ENCODE results near the gene CPNE5. TPM values are rescaled to one million over a fixed set of nuclear protein-coding genes. Genes with fewer than 3 reads are reported as not detected.
"Not testable (repeated sequence)": the region's sequence is repeated elsewhere in the genome, so short reads cannot be mapped to it uniquely, and the experiment has no call there.

Gene CPNE5
- total RNA-seq, 6 experiments from 2014 or later = 0.12 to 0.84 (median 0.23) TPM

DNA sequence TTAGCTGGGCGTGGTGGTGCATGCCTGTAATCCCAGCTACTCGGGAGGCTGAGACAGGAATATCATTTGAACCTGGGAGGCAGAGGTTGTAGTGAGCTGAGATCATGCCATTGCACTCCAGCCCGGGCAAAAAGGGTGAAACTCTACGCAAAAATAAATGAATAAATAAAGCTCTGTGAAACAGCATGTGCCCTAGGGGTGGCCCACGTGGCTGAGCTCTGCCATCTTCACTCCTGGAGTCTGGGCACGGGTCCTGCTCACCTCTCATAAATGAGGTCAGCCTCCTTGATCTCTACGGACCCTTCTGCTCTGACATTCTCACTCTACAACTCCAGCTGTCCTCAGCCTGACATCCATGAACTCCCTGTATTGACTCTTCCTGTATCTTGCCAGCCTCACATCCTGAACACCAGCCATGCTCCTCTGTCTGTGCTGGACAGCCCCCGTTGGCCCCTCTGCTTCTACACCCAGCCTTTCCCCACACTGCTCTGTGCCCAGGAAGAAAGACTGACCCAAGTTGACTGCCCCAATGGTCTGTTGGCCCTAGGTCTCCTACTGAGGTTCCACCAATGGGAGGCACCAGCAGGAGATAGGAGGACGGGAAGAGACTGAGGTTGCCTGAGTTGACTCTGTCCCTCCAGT lies 21.9 kb downstream of the CPNE5 start:
- H3K27me3 ChIP-seq = no peaks in the 10 kb centered on the region
- DNase-seq = no peak
- intact Hi-C loops (cut with DNase I) = no loop called here

DNA sequence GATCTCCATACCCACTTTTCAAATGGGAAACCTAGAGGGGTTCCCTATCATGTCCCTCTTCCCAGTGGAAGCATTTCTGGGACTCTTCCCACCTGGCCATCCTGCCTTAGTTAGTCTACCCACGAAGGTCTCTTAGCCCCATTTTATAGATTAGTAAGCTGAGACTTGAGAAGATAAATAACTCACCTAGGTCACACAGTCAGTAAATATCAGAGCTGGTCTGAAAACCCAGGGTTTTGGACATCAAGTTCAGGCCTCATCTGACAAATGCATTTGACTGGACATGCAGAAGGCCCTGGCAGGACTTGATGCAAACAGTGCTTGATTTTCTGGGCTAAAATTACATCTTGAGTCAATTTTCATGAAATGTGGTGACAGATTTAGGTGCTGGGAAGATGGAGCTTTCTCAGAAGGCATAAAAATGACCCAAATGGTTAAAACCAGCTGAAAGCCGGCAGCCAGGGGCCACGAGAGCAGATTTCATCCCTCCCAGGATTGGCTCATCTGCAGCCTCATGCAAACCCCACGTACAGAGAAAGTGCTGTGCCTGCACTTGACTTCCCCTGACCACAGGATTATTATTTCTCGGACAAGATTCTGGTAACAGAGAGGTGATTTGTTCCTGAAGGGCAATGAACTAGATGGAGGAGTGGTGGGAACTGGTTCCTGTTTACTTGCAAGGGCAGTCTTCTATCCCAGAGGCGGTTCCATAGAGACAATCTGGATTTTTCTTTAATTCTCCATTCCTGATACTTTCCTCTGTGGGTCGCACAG lies 23.1 kb downstream of the CPNE5 start:
- WGBS (ENCODE audit: insufficient coverage, low coverage, low lambda C conversion rate, missing lambda C conversion rate) = 59% methylated on average over 3 of the region's 7 CpGs
- TF ChIP-seq, protein P1, sequence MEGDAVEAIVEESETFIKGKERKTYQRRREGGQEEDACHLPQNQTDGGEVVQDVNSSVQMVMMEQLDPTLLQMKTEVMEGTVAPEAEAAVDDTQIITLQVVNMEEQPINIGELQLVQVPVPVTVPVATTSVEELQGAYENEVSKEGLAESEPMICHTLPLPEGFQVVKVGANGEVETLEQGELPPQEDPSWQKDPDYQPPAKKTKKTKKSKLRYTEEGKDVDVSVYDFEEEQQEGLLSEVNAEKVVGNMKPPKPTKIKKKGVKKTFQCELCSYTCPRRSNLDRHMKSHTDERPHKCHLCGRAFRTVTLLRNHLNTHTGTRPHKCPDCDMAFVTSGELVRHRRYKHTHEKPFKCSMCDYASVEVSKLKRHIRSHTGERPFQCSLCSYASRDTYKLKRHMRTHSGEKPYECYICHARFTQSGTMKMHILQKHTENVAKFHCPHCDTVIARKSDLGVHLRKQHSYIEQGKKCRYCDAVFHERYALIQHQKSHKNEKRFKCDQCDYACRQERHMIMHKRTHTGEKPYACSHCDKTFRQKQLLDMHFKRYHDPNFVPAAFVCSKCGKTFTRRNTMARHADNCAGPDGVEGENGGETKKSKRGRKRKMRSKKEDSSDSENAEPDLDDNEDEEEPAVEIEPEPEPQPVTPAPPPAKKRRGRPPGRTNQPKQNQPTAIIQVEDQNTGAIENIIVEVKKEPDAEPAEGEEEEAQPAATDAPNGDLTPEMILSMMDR (IDR thresholded peaks at IDR 0.05) = no peak
- no peak for TF ChIP-seq POLR2A (IDR thresholded peaks at IDR 0.05)
- Histone ChIP-seq H3K27me3 (no peaks in the 10 kb centered on the region), H3K9me3 (no peaks in the 10 kb centered on the region), H3K4me1 (no peaks in the 10 kb centered on the region), H3K4me3 (no peak overlapping the region), H3K27ac (no peak overlapping the region), H3K36me3 (no peaks in the 10 kb centered on the region)
- ATAC-seq (peak in 2 of 4 donors; percentile 31 to 44), DNase-seq (no peak)
- intact Hi-C loops (cut with DNase I) = no loop called here

More for the DNA sequence above, 21.9 kb downstream of the CPNE5 start:
- no peak for ATAC-seq
- H3K4me1 ChIP-seq = no peaks in the 10 kb centered on the region
- no peak for TF ChIP-seq POLR2A (IDR thresholded peaks at IDR 0.05)
- TF ChIP-seq, protein P1 (IDR thresholded peaks at IDR 0.05) = no peak
- no peaks in the 10 kb centered on the region for H3K9me3 ChIP-seq
- WGBS (ENCODE audit: insufficient coverage, low coverage, low lambda C conversion rate, missing lambda C conversion rate) = 92% methylated on average over 4 of the region's 9 CpGs
- no peak overlapping the region for H3K4me3 ChIP-seq
- H3K36me3 ChIP-seq = no peaks in the 10 kb centered on the region
- H3K27ac ChIP-seq = no peak overlapping the region

- Histone ChIP-seq H3K4me1 (no peaks in the 10 kb centered on the region), H3K9me3 (no peaks in the 10 kb centered on the region), H3K27ac (no peak overlapping the region), H3K4me3 (no peak overlapping the region), H3K27me3 (no peaks in the 10 kb centered on the region), H3K36me3 (no peaks in the 10 kb centered on the region)
- 81% methylated on average over 7 of the region's 7 CpGs for WGBS (ENCODE audit: insufficient coverage, low coverage, low lambda C conversion rate, missing lambda C conversion rate)
- TF ChIP-seq, protein P1 (IDR thresholded peaks at IDR 0.05) = no peak
- no peak for TF ChIP-seq POLR2A (IDR thresholded peaks at IDR 0.05)
- ATAC-seq (no peak), DNase-seq (no peak)
- intact Hi-C loops (cut with DNase I) = no loop called here
These were observed 25.0 kb downstream of the CPNE5 start for GRCh38 chr6:36814249-36814648.

DNA sequence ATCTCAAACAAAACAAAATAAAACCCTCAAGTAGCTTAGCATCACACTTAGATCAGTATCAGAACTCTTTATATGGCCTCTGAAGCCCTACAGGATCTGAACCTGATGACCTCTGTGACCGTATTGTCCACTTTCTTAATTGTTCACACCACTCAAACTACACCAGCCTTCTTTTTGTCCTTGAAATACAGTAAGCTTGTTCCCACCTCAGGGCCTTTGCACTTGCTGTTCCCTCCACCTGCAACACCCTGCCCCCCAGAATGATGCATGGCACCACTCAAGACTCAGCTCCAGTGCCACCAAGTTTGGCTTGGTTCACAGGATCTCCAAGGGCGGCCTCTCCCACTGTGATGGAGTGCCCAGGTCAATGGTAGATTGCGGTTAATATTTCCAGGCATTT lies 25.7 kb downstream of the CPNE5 start:
- ATAC-seq (no peak), DNase-seq (no peak)
- 67% methylated on average over 3 of the region's 3 CpGs for WGBS (ENCODE audit: insufficient coverage, low coverage, low lambda C conversion rate, missing lambda C conversion rate)
- Histone ChIP-seq H3K4me1 (no peaks in the 10 kb centered on the region), H3K27me3 (no peaks in the 10 kb centered on the region), H3K36me3 (no peaks in the 10 kb centered on the region), H3K27ac (no peak overlapping the region), H3K9me3 (no peaks in the 10 kb centered on the region), H3K4me3 (no peak overlapping the region)
- intact Hi-C loops (cut with DNase I) = no loop called here
- TF ChIP-seq, protein P1 (IDR thresholded peaks at IDR 0.05) = no peak
- TF ChIP-seq POLR2A (IDR thresholded peaks at IDR 0.05) = no peak

DNA sequence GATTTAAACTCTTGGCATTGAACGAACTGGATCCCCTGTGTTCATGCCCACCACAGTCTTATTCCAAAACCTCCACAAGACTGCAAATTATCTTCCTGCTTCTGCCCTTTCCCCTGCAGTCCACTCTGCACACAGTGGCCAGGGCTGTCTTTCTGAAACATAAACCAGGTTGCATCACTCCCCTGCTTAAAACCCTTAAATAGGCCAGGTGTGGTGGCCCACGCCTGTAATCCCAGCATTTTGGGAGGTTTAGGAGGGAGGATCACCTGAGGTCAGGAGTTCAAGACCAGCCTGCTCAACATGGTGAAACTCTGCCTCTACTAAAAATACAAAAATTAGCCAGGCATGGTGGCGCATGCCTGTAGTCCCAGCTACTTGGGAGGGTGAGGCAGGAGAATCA lies 26.2 kb downstream of the CPNE5 start:
- H3K9me3 ChIP-seq; H3K36me3 ChIP-seq; H3K4me3 ChIP-seq; ATAC-seq; H3K27me3 ChIP-seq; intact Hi-C loops (cut with DNase I); DNase-seq; H3K27ac ChIP-seq; H3K4me1 ChIP-seq: not testable (repeated sequence)
- WGBS (ENCODE audit: insufficient coverage, low coverage, low lambda C conversion rate, missing lambda C conversion rate) = 88% methylated on average over 1 of the region's 3 CpGs
